GM19324 (cell line): Measurements from ENCODE around the gene DDX4.

ENCODE experiments used
- ATAC-seq: cut with Tn5 transposase; IDR thresholded peaks from one replicate; pipeline ENCODE4 v1.9.1; 2021; ENCODE audit warnings: mild to moderate bottlenecking, moderate library complexity; ENCODE audit not compliant: unreplicated experiment, low FRiP score

Gene DDX4

GRCh38 chr5:55817030-55817429 lies 79.2 kb downstream of the DDX4 start:
- no peak for ATAC-seq

DNA sequence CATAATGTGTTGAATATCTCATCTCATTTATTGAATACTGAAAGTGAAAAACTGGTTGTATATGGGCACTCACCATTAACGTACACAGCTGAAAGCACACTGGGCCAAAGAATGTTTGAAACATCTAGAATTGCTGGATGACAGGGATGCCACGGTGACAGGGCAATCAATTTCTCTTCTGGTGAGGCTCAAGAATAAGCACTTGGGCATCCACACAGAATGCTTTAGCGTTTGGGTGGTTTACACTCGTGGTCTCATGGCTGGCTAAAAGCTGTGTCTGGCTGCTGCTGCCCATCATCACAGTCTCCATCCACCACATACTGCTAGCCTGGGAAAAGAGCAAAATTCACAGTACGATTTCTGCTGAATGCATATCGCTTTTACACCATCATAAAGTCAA lies 82.6 kb downstream of the DDX4 start:
- ATAC-seq: no peak

GRCh38 chr5:55821731-55822512 lies 84.1 kb downstream of the DDX4 start:
- no peak for ATAC-seq

DNA sequence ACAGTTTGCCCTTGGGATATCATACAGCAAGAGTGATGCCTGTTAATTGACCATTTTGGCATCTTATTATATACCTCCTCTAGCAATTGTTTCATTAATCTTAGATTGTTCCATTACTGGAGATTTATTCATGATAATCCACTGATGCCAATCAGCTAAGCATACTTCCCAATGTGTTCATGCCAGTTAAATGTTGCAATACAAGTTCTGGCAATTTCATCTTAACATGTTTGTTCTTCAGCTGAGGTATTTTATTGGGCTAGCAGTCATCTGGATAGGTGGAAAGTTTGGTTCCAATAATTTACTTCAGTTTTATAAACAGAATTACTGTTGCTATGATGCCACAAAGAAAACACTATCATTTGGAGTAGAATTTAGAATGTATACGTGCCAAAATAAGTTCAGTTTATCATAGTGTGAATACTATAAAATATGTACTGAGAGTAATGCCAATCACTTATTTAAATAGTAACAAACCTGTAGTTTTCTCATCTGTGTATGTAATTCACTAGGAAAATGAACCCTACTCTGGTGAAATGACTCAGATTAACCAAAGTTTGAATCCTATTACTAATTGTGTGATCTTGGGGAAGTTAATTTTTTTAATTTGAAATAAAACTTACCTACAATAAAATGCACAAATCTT lies 85.4 kb downstream of the DDX4 start:
- no peak for ATAC-seq

DNA sequence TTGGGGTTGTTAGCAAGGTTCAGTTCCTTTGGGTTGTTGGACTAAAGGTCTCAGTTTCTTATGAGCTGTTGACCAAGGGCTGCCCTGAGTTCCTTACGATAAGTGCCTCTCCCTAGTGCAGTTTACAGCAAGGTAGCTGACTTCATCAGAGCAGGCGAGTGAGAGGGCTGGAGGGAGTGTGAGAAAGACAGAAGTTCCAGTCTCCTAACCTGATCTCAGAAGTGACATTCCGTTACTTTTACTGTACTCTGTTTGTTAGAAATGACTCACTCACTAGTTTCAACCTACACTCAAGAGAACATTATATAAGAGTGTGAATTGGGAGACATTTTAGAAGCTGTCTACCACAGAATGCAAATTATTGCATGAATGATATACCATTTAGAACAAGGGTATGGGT lies 92.1 kb downstream of the DDX4 start:
- ATAC-seq: no peak

- no peak for ATAC-seq
Measured at GRCh38 chr5:55832446-55832845, 94.6 kb downstream of the DDX4 start.

DNA sequence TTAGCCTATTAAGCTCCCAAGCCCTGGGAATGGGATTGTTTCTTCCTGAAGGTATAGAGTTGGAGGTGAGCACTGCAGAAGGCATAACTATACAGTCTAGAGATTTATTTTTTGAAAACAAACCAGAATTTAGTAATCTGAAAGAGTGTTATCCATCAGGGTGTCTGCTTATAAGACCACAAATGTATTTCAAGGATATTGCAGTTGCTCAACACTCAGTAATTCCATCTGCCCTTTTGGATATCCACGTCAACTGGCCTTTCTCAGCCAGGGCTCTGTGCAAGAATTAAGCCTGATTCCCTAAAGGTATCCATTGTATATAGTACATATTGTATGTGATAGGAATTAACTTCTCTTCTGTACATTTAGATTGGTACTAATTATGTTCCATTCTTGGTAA lies 98.3 kb downstream of the DDX4 start:
- no peak for ATAC-seq

DNA sequence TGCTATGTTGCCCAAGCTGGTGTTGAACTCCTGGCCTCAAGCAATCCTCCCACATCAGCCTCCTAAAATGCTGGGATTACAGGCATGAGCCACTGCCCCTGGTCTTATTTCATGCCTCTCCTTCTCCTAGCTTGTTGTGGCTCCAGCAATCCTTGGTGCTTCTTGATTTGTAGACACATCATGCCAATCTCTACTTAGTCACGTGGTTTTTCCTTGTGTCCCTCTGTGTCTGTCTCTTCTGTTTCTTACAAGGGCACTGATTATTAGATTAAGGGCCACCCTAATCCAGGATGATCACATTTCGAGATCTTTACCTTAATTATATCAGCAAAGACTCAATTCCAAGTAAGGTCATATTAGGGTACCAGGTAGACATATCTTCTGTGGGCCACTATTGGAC lies 104.1 kb downstream of the DDX4 start:
- no peak for ATAC-seq

- ATAC-seq: no peak
Measured at GRCh38 chr5:55847837-55848236, 110.0 kb downstream of the DDX4 start.

GRCh38 chr5:55848783-55849182 lies 110.9 kb downstream of the DDX4 start:
- ATAC-seq: no peak

DNA sequence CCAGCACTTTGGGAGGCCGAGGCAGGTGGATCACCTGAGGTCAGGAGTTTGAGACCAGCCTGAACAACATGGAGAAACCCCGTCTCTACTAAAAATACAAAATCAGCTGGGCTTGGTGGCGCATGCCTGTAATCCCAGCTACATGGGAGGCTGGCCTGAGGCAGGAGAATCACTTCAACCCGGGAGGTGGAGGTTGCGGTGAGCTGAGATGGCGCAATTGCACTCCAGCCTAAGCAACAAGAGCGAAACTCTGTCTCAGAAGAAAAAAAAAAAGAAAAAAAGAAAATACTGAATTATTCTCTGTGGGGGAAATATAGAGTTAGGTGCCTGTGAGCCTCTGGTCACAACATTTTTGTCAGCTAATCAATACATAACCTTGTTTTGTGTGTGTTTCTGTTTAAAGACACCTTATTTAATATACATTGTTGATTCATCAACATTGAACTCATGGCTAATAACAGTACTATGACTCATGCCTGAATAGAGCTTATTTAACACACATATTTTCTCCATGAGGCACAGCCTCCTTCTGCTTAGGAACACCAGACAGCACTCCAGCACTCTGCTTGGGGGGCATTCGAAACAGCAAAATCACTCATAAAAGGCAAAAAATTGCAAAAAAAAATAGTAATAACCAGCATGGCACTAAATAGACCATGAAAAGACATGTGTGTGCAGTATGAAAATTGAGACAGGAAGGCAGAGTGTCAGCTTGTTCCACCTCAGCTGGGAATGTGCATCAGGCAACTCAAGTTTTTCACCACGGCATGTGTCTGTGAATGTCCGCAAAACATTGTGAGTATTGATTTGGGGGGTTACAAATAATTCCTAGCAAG lies 113.2 kb downstream of the DDX4 start, which contains the start of gene IL31RA:
Gene IL31RA, plus strand, starts transcription at position 519 of the 836 bp plus-strand sequence. Its CDS starts 214 bp downstream, at position 733.
- no peak for ATAC-seq

GRCh38 chr5:55851675-55851979 lies 113.8 kb downstream of the DDX4 start:
- no peak for ATAC-seq

DNA sequence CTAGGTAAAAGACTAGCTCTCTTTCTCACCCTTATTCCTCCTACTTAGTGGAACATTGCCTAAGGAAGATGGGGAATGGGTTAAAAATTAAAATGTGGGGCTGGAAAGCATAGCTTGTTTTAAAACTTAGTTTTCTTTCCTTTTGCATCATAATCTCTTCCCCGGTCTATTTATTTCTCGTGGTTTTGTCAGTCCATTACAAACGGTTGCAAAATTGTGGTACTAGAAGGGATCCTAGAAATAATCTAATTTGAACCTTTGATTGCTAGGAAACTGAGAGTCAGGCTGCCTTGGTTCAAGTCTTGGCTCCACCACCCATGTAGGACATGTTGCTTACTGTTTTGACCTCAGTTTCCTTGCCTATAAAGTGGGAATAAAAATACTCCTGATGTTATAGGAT lies 114.6 kb downstream of the DDX4 start:
- ATAC-seq: no peak

DNA sequence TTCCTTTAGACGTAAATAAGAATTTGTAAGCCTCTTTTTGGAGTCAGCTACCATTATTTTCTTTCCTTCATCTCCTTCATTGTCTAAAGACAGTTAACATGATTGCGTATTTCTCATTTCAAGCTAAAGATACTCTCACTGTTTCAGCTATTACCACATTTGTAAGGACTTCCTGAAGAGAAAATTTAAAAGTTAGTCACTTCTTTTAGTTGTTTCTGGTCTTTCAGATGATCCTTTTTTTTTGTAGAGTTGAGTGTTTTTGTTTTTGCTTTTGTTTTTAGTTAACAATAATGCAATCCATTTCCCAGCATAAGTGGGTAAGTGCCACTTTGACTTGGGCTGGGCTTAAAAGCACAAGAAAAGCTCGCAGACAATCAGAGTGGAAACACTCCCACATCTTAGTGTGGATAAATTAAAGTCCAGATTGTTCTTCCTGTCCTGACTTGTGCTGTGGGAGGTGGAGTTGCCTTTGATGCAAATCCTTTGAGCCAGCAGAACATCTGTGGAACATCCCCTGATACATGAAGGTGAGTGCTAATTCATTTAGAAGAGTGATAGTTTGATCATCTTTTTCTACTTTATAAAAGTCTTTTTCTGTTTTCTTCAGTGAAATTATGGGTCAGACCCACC lies 115.3 kb downstream of the DDX4 start:
- no peak for ATAC-seq

DNA sequence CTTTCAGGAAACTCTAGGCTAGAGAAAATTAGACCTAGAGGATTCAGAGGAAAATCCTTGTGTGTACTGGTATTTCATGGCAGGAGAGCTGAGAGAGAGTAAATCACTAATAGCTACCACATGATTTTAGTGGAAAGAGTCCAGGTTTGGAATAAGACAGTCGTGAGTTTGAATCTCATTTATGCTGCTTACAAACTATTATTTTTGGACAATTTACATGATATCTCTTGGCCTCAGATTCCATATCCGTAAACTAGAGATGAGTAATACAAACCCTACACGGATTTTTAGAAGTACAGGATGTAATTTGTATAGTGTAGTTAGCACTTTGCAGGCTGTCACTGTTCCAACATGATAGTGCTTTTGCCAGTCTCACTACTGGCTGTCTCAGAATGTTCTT lies 116.0 kb downstream of the DDX4 start:
- no peak for ATAC-seq

- ATAC-seq: no peak
Measured at GRCh38 chr5:55855509-55855908, 117.6 kb downstream of the DDX4 start.

GRCh38 chr5:55856516-55857246 lies 118.8 kb downstream of the DDX4 start:
- ATAC-seq: no peak

DNA sequence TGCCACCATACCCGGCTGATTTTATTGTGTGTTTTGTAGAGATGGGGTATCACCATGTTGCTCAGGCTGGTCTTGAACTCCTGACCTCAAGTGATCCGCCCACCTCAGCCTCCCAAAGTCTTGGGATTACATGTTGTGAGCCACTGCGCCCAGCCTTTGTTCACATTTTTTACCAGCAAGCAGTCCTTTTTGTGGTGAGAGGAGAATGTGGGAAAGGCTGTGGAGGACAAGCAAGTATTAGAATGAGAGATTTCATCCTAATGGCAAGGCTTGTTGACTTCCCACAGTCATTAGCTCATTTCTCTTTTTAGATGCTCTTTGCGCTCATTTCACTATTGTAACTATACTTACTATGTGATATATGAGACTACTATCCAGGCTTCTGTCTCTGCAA lies 119.4 kb downstream of the DDX4 start:
- ATAC-seq: no peak

DNA sequence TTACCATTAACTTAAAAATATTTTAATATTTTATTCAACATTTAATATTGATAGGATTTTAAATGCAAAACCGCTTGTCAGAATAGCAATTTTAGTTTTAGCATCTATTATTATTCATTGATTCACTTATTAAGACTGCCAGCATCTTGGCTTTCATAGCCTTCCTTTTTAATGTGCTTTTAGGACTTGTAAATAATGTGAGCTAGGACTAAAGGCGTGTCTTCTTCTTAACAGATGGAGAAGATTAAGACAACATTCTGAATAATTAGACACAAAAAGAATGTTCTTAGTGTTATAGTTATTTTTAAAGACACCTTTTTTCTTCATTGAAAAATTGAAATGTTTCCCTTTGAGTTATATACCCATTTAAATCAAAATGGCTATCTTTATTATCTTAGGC lies 120.2 kb downstream of the DDX4 start:
- no peak for ATAC-seq

- no peak for ATAC-seq
Measured at GRCh38 chr5:55860288-55860687, 122.4 kb downstream of the DDX4 start.
